ENCODE data around the gene EED.

EED gene

GRCh38 chr11:86251345-86251744 lies 6.8 kb downstream of the EED start:
- Histone ChIP-seq H3K4me1 (peaks cover 9 to 39% (median 24%) of the 10 kb centered on the region in 10 experiments), H3K9me3 (replicated peaks in 1 of 11) (no peaks in the 10 kb centered on the region), H3K27me3 (no peaks in the 10 kb centered on the region), H3K36me3 (peaks cover 30 to 68% (median 56%) of the 10 kb centered on the region in 11 experiments; a peak in 21 of 22 replicates), H4K20me1 (peaks cover 24 to 96% (median 76%) of the 10 kb centered on the region in 11 experiments; a peak in 20 of 22 replicates), H3K9ac (no peak overlapping the region), H3K27ac (no peak overlapping the region), H3K4me3 (no peak overlapping the region), H3K4me2 (no peak overlapping the region)
- TF ChIP-seq Cebpa-rat (IDR thresholded peaks at IDR 0.05): no peak

GRCh38 chr11:86255896-86256295 lies 11.3 kb downstream of the EED start:
- peaks cover 4 to 60% (median 38%) of the 10 kb centered on the region in 11 experiments; a peak in 17 of 22 replicates for H4K20me1 ChIP-seq
- no peaks in the 10 kb centered on the region for H3K4me1 ChIP-seq
- peaks cover 64 to 100% (median 90%) of the 10 kb centered on the region in 11 experiments for H3K36me3 ChIP-seq
- H3K27ac ChIP-seq: no peak overlapping the region
- no peak for TF ChIP-seq Cebpa-rat (IDR thresholded peaks at IDR 0.05)
- H3K27me3 ChIP-seq: no peaks in the 10 kb centered on the region
- no peak overlapping the region for H3K4me3 ChIP-seq
- H3K4me2 ChIP-seq: no peak overlapping the region
- H3K9me3 ChIP-seq (replicated peaks in 1 of 11): no peaks in the 10 kb centered on the region
- no peak overlapping the region for H3K9ac ChIP-seq

GRCh38 chr11:86256608-86257007 lies 12.1 kb downstream of the EED start:
- H3K27me3 ChIP-seq: no peaks in the 10 kb centered on the region
- H3K9me3 ChIP-seq (replicated peaks in 1 of 11): no peaks in the 10 kb centered on the region
- TF ChIP-seq Cebpa-rat (IDR thresholded peaks at IDR 0.05): no peak
- H3K4me2 ChIP-seq: no peak overlapping the region
- H3K9ac ChIP-seq: no peak overlapping the region
- H3K4me1 ChIP-seq: no peaks in the 10 kb centered on the region
- no peak overlapping the region for H3K4me3 ChIP-seq
- H3K36me3 ChIP-seq: peaks cover 68 to 100% (median 91%) of the 10 kb centered on the region in 11 experiments
- peaks cover 9 to 53% (median 38%) of the 10 kb centered on the region in 11 experiments; a peak in 17 of 22 replicates for H4K20me1 ChIP-seq
- H3K27ac ChIP-seq: no peak overlapping the region

GRCh38 chr11:86257446-86257845 lies 12.9 kb downstream of the EED start:
- H3K4me2 ChIP-seq: no peak overlapping the region
- H3K4me1 ChIP-seq: no peaks in the 10 kb centered on the region
- no peaks in the 10 kb centered on the region for H3K9me3 ChIP-seq (replicated peaks in 1 of 11)
- no peak overlapping the region for H3K4me3 ChIP-seq
- peaks cover 8 to 44% (median 30%) of the 10 kb centered on the region in 11 experiments; a peak in 17 of 22 replicates for H4K20me1 ChIP-seq
- no peaks in the 10 kb centered on the region for H3K27me3 ChIP-seq
- no peak overlapping the region for H3K27ac ChIP-seq
- TF ChIP-seq Cebpa-rat (IDR thresholded peaks at IDR 0.05): no peak
- peaks cover 75 to 100% (median 93%) of the 10 kb centered on the region in 11 experiments for H3K36me3 ChIP-seq
- H3K9ac ChIP-seq: no peak overlapping the region

GRCh38 chr11:86259730-86260129 lies 15.2 kb downstream of the EED start:
- Histone ChIP-seq H3K27me3 (no peaks in the 10 kb centered on the region), H3K4me2 (no peak overlapping the region), H3K9me3 (replicated peaks in 1 of 11) (no peaks in the 10 kb centered on the region), H3K27ac (no peak overlapping the region), H4K20me1 (peaks cover under 1 to 27% (median 13%) of the 10 kb centered on the region in 11 experiments; a peak in 12 of 22 replicates), H3K4me1 (no peaks in the 10 kb centered on the region), H3K9ac (no peak overlapping the region), H3K36me3 (peaks cover 82 to 100% (median 97%) of the 10 kb centered on the region in 11 experiments), H3K4me3 (no peak overlapping the region)
- TF ChIP-seq Cebpa-rat (IDR thresholded peaks at IDR 0.05): no peak

GRCh38 chr11:86261328-86261727 lies 16.8 kb downstream of the EED start:
- H3K9ac ChIP-seq: no peak overlapping the region
- H3K4me1 ChIP-seq: no peaks in the 10 kb centered on the region
- H3K27me3 ChIP-seq: no peaks in the 10 kb centered on the region
- no peaks in the 10 kb centered on the region for H3K9me3 ChIP-seq (replicated peaks in 1 of 11)
- TF ChIP-seq Cebpa-rat (IDR thresholded peaks at IDR 0.05): no peak
- H3K36me3 ChIP-seq: peaks cover 74 to 100% (median 87%) of the 10 kb centered on the region in 11 experiments
- no peak overlapping the region for H3K4me2 ChIP-seq
- H4K20me1 ChIP-seq: peaks cover 0 to 17% (median 6%) of the 10 kb centered on the region in 11 experiments; a peak in 7 of 22 replicates
- no peak overlapping the region for H3K4me3 ChIP-seq
- no peak overlapping the region for H3K27ac ChIP-seq

- H3K9me3 ChIP-seq (replicated peaks in 1 of 11): no peaks in the 10 kb centered on the region
- H3K4me3 ChIP-seq: no peak overlapping the region
- peaks cover 0 to 9% (median 0%) of the 10 kb centered on the region in 11 experiments; a peak in 4 of 22 replicates for H4K20me1 ChIP-seq
- TF ChIP-seq Cebpa-rat (IDR thresholded peaks at IDR 0.05): no peak
- H3K27ac ChIP-seq: no peak overlapping the region
- peaks cover 64 to 100% (median 82%) of the 10 kb centered on the region in 11 experiments for H3K36me3 ChIP-seq
- H3K9ac ChIP-seq: no peak overlapping the region
- H3K27me3 ChIP-seq: no peaks in the 10 kb centered on the region
- H3K4me2 ChIP-seq: no peak overlapping the region
- H3K4me1 ChIP-seq: no peaks in the 10 kb centered on the region
These were observed 17.8 kb downstream of the EED start for GRCh38 chr11:86262387-86262786.

GRCh38 chr11:86264649-86265048 lies 20.1 kb downstream of the EED start:
- peaks cover 0 to 9% (median 5%) of the 10 kb centered on the region in 11 experiments; a peak in 10 of 22 replicates for H3K9me3 ChIP-seq (replicated peaks in 1 of 11)
- peaks cover 65 to 100% (median 79%) of the 10 kb centered on the region in 11 experiments for H3K36me3 ChIP-seq
- H3K27me3 ChIP-seq: no peaks in the 10 kb centered on the region
- H3K9ac ChIP-seq: no peak overlapping the region
- H3K27ac ChIP-seq: no peak overlapping the region
- H3K4me1 ChIP-seq: no peaks in the 10 kb centered on the region
- no peak overlapping the region for H3K4me3 ChIP-seq
- H3K4me2 ChIP-seq: no peak overlapping the region
- H4K20me1 ChIP-seq: peaks cover 0 to 14% (median 0%) of the 10 kb centered on the region in 11 experiments; a peak in 4 of 22 replicates
- TF ChIP-seq Cebpa-rat (IDR thresholded peaks at IDR 0.05): no peak

- H3K9me3 ChIP-seq (replicated peaks in 1 of 11): peaks cover 0 to 13% (median 9%) of the 10 kb centered on the region in 11 experiments; a peak in 10 of 22 replicates
- peaks cover 0 to 12% (median 0%) of the 10 kb centered on the region in 11 experiments; a peak in 4 of 22 replicates for H4K20me1 ChIP-seq
- H3K27ac ChIP-seq: no peak overlapping the region
- TF ChIP-seq Cebpa-rat (IDR thresholded peaks at IDR 0.05): no peak
- no peak overlapping the region for H3K4me2 ChIP-seq
- H3K27me3 ChIP-seq: no peaks in the 10 kb centered on the region
- no peak overlapping the region for H3K4me3 ChIP-seq
- H3K9ac ChIP-seq: no peak overlapping the region
- H3K36me3 ChIP-seq: peaks cover 70 to 100% (median 80%) of the 10 kb centered on the region in 11 experiments
- H3K4me1 ChIP-seq: no peaks in the 10 kb centered on the region
These were observed 20.6 kb downstream of the EED start for GRCh38 chr11:86265194-86265593.

- H3K36me3 ChIP-seq: peaks cover 65 to 99% (median 75%) of the 10 kb centered on the region in 11 experiments
- H3K4me1 ChIP-seq: no peaks in the 10 kb centered on the region
- no peaks in the 10 kb centered on the region for H3K27me3 ChIP-seq
- no peak overlapping the region for H3K4me3 ChIP-seq
- no peak for TF ChIP-seq Cebpa-rat (IDR thresholded peaks at IDR 0.05)
- H4K20me1 ChIP-seq: peaks cover 0 to 26% (median 5%) of the 10 kb centered on the region in 11 experiments; a peak in 10 of 22 replicates
- no peak overlapping the region for H3K27ac ChIP-seq
- no peak overlapping the region for H3K4me2 ChIP-seq
- peaks cover 0 to 13% (median 9%) of the 10 kb centered on the region in 11 experiments; a peak in 10 of 22 replicates for H3K9me3 ChIP-seq (replicated peaks in 1 of 11)
- H3K9ac ChIP-seq: no peak overlapping the region
These were observed 25.1 kb downstream of the EED start for GRCh38 chr11:86269645-86270044.

All from BLaER1 treated with 17β-estradiol and CSF1 and Interleukin-3, amounts not matched to agents 10 nM and 100 nM (cell line).